HEK293 (cell line): ENCODE results near the gene TOR1A.

Source experiments
- CTCF ChIA-PET: fragments of 350-600 bp; formaldehyde crosslinking; extraction: SDS; loops from one replicate; lab custom pipeline; 2021; ENCODE audit warnings: antibody characterized with exemption; lab: Yijun Ruan, JAX
- POLR2A ChIA-PET: fragments of 300-600 bp; formaldehyde crosslinking; extraction: SDS; loops from one replicate; lab custom pipeline; 2020; ENCODE audit warnings: antibody characterized with exemption, inconsistent platforms; lab: Yijun Ruan, JAX
- H3K27ac ChIP-seq: fragments of 200-500 bp; sonication (Bioruptor generic); 2 replicates; pipeline ENCODE4 v1.5.1; 2014; ENCODE audit warnings: low read depth, low read length, control low read depth, inconsistent platforms; ENCODE audit errors: extremely low read depth
- H3K36me3 ChIP-seq, 2 experiments: fragments of 200-500 bp in 1 of 2; sonication (Bioruptor generic) in 1 of 2; 1 replicate in 1 of 2; 2 replicates in 1 of 2; pipeline ENCODE4 v1.5.1; 2014 to 2017; ENCODE audit warnings: inconsistent platforms in 2 of 2, low read length in 2 of 2; ENCODE audit not compliant: control insufficient read depth in 2 of 2, insufficient read depth in 1 of 2
- H3K4me1 ChIP-seq: fragments of 200-500 bp; sonication (Bioruptor generic); 2 replicates; pipeline ENCODE4 v1.5.1; 2014; ENCODE audit warnings: mild to moderate bottlenecking, low read length, inconsistent platforms; ENCODE audit not compliant: control insufficient read depth, insufficient read depth
- H3K4me3 ChIP-seq: 2 replicates; pipeline ENCODE4 v1.5.1; 2011; ENCODE audit warnings: low read depth, mild to moderate bottlenecking, control low read depth, low read length, moderate library complexity
- H3K9me3 ChIP-seq: fragments of 200-500 bp; sonication (Bioruptor generic); 2 replicates; pipeline ENCODE4 v1.5.1; 2014; ENCODE audit warnings: low read depth, low read length, inconsistent platforms; ENCODE audit not compliant: control insufficient read depth, insufficient read depth
- GLIS1 ChIP-seq: fragments of 450-650 bp; formaldehyde crosslinking; IDR thresholded peaks from 2 replicates; pipeline ENCODE4 v1.5.1; 2016; ENCODE audit warnings: missing biosample characterization, missing genetic modification characterization
- GLIS2 ChIP-seq: fragments of 450-650 bp; formaldehyde crosslinking; IDR thresholded peaks from 2 replicates; pipeline ENCODE4 v1.5.1; 2016; ENCODE audit warnings: missing biosample characterization, missing genetic modification characterization
- KLF7 ChIP-seq: fragments of 450-650 bp; formaldehyde crosslinking; IDR thresholded peaks from 2 replicates; pipeline ENCODE4 v1.5.1; 2016; ENCODE audit warnings: missing biosample characterization, missing genetic modification characterization, borderline replicate concordance
- KLF9 ChIP-seq: fragments of 450-650 bp; formaldehyde crosslinking; IDR thresholded peaks from 2 replicates; pipeline ENCODE4 v1.5.1; 2016; ENCODE audit warnings: missing biosample characterization, missing genetic modification characterization, low read depth
- OVOL3 ChIP-seq: fragments of 450-650 bp; formaldehyde crosslinking; IDR thresholded peaks from 2 replicates; pipeline ENCODE4 v1.5.1; 2016; ENCODE audit warnings: missing biosample characterization, missing genetic modification characterization
- PRDM1 ChIP-seq: fragments of 450-650 bp; formaldehyde crosslinking; IDR thresholded peaks from 2 replicates; pipeline ENCODE4; 2016; ENCODE audit warnings: missing biosample characterization, missing genetic modification characterization
- SALL2 ChIP-seq: fragments of 450-650 bp; formaldehyde crosslinking; IDR thresholded peaks from 2 replicates; pipeline ENCODE4 v1.5.0; 2017; ENCODE audit warnings: missing biosample characterization, mild to moderate bottlenecking, missing genetic modification characterization, borderline replicate concordance
- SP3 ChIP-seq: fragments of 450-650 bp; formaldehyde crosslinking; IDR thresholded peaks from 2 replicates; pipeline ENCODE4 v1.5.1; 2016; ENCODE audit warnings: missing biosample characterization, missing genetic modification characterization
- SP7 ChIP-seq: fragments of 450-650 bp; formaldehyde crosslinking; IDR thresholded peaks from 2 replicates; pipeline ENCODE4 v1.5.1; 2016; ENCODE audit warnings: missing biosample characterization, missing genetic modification characterization
- ZBTB48 ChIP-seq: fragments of 450-650 bp; formaldehyde crosslinking; IDR thresholded peaks from 2 replicates; pipeline ENCODE4 v1.5.1; 2016; ENCODE audit warnings: missing biosample characterization, missing genetic modification characterization
- ZFP69B ChIP-seq: fragments of 450-650 bp; formaldehyde crosslinking; IDR thresholded peaks from 2 replicates; pipeline ENCODE4 v1.5.1; 2016; ENCODE audit warnings: missing biosample characterization, missing genetic modification characterization
- ZNF114 ChIP-seq: fragments of 450-650 bp; formaldehyde crosslinking; IDR thresholded peaks from 2 replicates; pipeline ENCODE4 v1.5.0; 2017; ENCODE audit warnings: missing biosample characterization, missing genetic modification characterization
- ZNF140 ChIP-seq: fragments of 450-650 bp; formaldehyde crosslinking; IDR thresholded peaks from 2 replicates; pipeline ENCODE4 v1.5.1; 2016; ENCODE audit warnings: missing biosample characterization, missing genetic modification characterization
- ZNF311 ChIP-seq: fragments of 450-650 bp; formaldehyde crosslinking; IDR thresholded peaks from 2 replicates; pipeline ENCODE4 v1.5.1; 2017; ENCODE audit warnings: missing biosample characterization, missing genetic modification characterization, borderline replicate concordance
- ZNF341 ChIP-seq: fragments of 450-650 bp; formaldehyde crosslinking; IDR thresholded peaks from 2 replicates; pipeline ENCODE4; 2016; ENCODE audit warnings: low read depth, missing biosample characterization, missing genetic modification characterization
- ZNF354C ChIP-seq: fragments of 450-650 bp; formaldehyde crosslinking; IDR thresholded peaks from 2 replicates; pipeline ENCODE4 v1.5.1; 2016; ENCODE audit warnings: missing biosample characterization, missing genetic modification characterization, low read depth, borderline replicate concordance
- ZNF423 ChIP-seq: fragments of 450-650 bp; formaldehyde crosslinking; IDR thresholded peaks from 2 replicates; pipeline ENCODE4 v1.5.1; 2016; ENCODE audit warnings: missing biosample characterization, missing genetic modification characterization
- ZNF664 ChIP-seq: fragments of 450-650 bp; formaldehyde crosslinking; IDR thresholded peaks from 2 replicates; pipeline ENCODE4 v1.5.1; 2016; ENCODE audit warnings: missing biosample characterization, missing genetic modification characterization
- ZNF791 ChIP-seq: fragments of 450-650 bp; formaldehyde crosslinking; IDR thresholded peaks from 2 replicates; pipeline ENCODE4 v1.5.1; 2016; ENCODE audit warnings: missing biosample characterization, missing genetic modification characterization
- ZSCAN23 ChIP-seq: fragments of 450-650 bp; formaldehyde crosslinking; IDR thresholded peaks from 2 replicates; pipeline ENCODE4 v1.5.1; 2016; ENCODE audit warnings: missing biosample characterization, missing genetic modification characterization
- TF ChIP-seq, protein P1 (sequence below): fragments of 450-650 bp; formaldehyde crosslinking; IDR thresholded peaks from 2 replicates; pipeline ENCODE4 v1.5.1; 2016; ENCODE audit warnings: missing biosample characterization, missing genetic modification characterization
- TF ChIP-seq, protein P2 (sequence below): fragments of 450-650 bp; formaldehyde crosslinking; IDR thresholded peaks from 2 replicates; pipeline ENCODE4 v1.5.1; 2016; ENCODE audit warnings: missing biosample characterization, missing genetic modification characterization
- TF ChIP-seq, protein P3 (sequence below): fragments of 450-650 bp; formaldehyde crosslinking; IDR thresholded peaks from 2 replicates; pipeline ENCODE4 v1.5.1; 2016; ENCODE audit warnings: missing biosample characterization, missing genetic modification characterization, borderline replicate concordance
- TF ChIP-seq, protein P4 (sequence below): fragments of 450-650 bp; formaldehyde crosslinking; IDR thresholded peaks from 2 replicates; pipeline ENCODE4 v1.5.1; 2016; ENCODE audit warnings: missing biosample characterization, missing genetic modification characterization

The TOR1A gene

DNA sequence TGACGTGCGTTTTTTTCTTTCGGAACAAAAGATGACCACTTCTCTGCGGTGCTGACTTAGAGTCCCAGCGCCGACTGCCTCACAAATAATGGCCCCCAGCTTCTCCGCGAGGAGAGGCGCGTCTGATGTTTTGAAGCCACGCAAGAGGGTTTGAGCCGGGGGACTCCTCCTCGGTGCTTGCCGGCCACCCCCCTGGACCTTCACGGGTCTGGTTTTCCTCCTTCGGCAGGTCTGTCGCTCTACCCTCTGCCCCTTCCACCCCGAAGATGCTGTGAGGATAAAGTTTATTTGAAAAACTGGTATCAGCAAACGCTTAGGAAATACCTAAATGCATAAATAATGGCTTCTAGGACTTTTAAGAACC is 11.9 kb upstream of the TOR1A start:
- peaks cover 7 to 26% of the 10 kb centered on the region in 2 experiments for H3K36me3 ChIP-seq
- POLR2A ChIA-PET = interaction anchor here (0.5 to 3.5 kb wide), 4 partner anchors 12 to 48 kb away, joined by 3 to 36 read pairs (median 3); partner anchors contain the start of gene TOR1A
- peaks cover 4% of the 10 kb centered on the region; the same call in 1 of the 2 replicates for H3K4me1 ChIP-seq
- no peaks in the 10 kb centered on the region for H3K9me3 ChIP-seq
- H3K4me3 ChIP-seq = peak overlapping the region; percentile 63
- H3K27ac ChIP-seq = no peak overlapping the region; the same call in 1 of the 2 replicates
- CTCF ChIA-PET = interaction anchor here (0.8 to 1.3 kb wide), 2 partner anchors 50 to 272 kb away, joined by 3 to 4 read pairs; no protein-coding TSS in a partner anchor
- TF ChIP-seq ZSCAN23 (tag by site-specific recombination) (no peak), OVOL3 (no peak), SP3 (tag by site-specific recombination) (no peak), ZNF140 (tag by site-specific recombination) (no peak), ZNF791 (tag by site-specific recombination) (no peak), KLF7 (tag by site-specific recombination) (no peak), ZBTB48 (tag by site-specific recombination) (no peak), PRDM1 (tag by site-specific recombination) (no peak)

DNA sequence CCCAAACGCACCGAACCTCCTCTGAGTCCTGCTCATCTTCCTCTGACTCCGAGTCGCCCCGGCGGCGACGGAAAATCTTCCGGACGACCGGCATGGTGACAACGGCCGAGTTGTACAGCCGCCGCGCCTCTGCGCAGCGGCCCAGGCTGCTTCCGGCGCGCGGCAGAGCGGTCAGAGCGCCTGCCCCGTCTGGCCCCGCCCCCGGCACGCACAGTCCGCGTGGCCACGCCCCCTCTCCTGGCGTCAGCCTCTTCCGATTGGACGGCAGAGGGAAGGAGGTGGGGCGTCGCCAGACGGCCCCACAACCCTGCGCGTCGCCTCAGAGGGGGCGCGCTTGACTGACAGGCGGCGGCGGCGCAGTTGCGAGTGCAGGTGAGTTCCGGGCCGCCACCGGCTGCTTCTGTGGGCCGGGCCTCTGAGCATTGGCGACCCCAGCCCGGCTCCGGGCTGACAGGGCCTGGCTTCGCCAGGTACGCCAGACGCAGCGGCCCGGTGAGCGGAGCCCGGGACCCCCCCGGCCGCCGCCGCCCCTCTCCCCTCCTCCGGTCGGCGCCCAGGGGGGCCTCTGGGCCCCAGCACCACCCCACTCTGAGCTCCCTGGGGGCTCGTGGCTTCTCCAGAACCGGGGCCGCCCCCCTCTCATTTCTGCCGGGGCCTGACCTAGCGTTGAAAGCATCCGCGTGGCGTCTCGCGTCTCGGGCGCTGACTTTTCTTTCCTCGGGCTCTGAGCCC is 11.4 kb upstream of the TOR1A start, which contains the start of the genes C9orf78 and USP20:
Gene C9orf78, minus strand, starts transcription at position 148 of the 732 bp plus-strand sequence. Its CDS starts 54 bp downstream, at position 94.
Gene USP20, plus strand, starts transcription at position 331 of the 732 bp plus-strand sequence. CDS start 17,098 bp downstream, outside the sequence.
- POLR2A ChIA-PET = interaction anchor here (0.5 to 3.5 kb wide), 15 partner anchors 12 to 315 kb away, joined by 3 to 36 read pairs (median 3); partner anchors contain the start of genes FNBP1, NTMT1, TOR1A and TOR1B
- H3K36me3 ChIP-seq = peaks cover 12 to 32% of the 10 kb centered on the region in 2 experiments
- TF ChIP-seq ZNF423 = peak; percentile 71; the same call in 1 of the 2 replicates
- TF ChIP-seq SP7 (tag by site-specific recombination) = peak; percentile 71; the same call in 1 of the 2 replicates
- peak; percentile 98 for TF ChIP-seq GLIS1 (tag by site-specific recombination)
- TF ChIP-seq, protein P1, sequence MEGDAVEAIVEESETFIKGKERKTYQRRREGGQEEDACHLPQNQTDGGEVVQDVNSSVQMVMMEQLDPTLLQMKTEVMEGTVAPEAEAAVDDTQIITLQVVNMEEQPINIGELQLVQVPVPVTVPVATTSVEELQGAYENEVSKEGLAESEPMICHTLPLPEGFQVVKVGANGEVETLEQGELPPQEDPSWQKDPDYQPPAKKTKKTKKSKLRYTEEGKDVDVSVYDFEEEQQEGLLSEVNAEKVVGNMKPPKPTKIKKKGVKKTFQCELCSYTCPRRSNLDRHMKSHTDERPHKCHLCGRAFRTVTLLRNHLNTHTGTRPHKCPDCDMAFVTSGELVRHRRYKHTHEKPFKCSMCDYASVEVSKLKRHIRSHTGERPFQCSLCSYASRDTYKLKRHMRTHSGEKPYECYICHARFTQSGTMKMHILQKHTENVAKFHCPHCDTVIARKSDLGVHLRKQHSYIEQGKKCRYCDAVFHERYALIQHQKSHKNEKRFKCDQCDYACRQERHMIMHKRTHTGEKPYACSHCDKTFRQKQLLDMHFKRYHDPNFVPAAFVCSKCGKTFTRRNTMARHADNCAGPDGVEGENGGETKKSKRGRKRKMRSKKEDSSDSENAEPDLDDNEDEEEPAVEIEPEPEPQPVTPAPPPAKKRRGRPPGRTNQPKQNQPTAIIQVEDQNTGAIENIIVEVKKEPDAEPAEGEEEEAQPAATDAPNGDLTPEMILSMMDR (tag by site-specific recombination) = peak; percentile 35; the same call in 1 of the 2 replicates
- TF ChIP-seq ZFP69B (tag by site-specific recombination) = peak; percentile 80
- TF ChIP-seq, protein P2, sequence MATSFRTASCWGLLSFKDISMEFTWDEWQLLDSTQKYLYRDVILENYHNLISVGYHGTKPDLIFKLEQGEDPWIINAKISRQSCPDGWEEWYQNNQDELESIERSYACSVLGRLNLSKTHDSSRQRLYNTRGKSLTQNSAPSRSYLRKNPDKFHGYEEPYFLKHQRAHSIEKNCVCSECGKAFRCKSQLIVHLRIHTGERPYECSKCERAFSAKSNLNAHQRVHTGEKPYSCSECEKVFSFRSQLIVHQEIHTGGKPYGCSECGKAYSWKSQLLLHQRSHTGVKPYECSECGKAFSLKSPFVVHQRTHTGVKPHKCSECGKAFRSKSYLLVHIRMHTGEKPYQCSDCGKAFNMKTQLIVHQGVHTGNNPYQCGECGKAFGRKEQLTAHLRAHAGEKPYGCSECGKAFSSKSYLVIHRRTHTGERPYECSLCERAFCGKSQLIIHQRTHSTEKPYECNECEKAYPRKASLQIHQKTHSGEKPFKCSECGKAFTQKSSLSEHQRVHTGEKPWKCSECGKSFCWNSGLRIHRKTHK (tag by site-specific recombination) = no peak
- TF ChIP-seq, protein P3, sequence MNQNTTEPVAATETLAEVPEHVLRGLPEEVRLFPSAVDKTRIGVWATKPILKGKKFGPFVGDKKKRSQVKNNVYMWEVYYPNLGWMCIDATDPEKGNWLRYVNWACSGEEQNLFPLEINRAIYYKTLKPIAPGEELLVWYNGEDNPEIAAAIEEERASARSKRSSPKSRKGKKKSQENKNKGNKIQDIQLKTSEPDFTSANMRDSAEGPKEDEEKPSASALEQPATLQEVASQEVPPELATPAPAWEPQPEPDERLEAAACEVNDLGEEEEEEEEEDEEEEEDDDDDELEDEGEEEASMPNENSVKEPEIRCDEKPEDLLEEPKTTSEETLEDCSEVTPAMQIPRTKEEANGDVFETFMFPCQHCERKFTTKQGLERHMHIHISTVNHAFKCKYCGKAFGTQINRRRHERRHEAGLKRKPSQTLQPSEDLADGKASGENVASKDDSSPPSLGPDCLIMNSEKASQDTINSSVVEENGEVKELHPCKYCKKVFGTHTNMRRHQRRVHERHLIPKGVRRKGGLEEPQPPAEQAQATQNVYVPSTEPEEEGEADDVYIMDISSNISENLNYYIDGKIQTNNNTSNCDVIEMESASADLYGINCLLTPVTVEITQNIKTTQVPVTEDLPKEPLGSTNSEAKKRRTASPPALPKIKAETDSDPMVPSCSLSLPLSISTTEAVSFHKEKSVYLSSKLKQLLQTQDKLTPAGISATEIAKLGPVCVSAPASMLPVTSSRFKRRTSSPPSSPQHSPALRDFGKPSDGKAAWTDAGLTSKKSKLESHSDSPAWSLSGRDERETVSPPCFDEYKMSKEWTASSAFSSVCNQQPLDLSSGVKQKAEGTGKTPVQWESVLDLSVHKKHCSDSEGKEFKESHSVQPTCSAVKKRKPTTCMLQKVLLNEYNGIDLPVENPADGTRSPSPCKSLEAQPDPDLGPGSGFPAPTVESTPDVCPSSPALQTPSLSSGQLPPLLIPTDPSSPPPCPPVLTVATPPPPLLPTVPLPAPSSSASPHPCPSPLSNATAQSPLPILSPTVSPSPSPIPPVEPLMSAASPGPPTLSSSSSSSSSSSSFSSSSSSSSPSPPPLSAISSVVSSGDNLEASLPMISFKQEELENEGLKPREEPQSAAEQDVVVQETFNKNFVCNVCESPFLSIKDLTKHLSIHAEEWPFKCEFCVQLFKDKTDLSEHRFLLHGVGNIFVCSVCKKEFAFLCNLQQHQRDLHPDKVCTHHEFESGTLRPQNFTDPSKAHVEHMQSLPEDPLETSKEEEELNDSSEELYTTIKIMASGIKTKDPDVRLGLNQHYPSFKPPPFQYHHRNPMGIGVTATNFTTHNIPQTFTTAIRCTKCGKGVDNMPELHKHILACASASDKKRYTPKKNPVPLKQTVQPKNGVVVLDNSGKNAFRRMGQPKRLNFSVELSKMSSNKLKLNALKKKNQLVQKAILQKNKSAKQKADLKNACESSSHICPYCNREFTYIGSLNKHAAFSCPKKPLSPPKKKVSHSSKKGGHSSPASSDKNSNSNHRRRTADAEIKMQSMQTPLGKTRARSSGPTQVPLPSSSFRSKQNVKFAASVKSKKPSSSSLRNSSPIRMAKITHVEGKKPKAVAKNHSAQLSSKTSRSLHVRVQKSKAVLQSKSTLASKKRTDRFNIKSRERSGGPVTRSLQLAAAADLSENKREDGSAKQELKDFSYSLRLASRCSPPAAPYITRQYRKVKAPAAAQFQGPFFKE (tag by site-specific recombination) = no peak
- TF ChIP-seq ZNF341 (tag by site-specific recombination) = peak; percentile 22
- TF ChIP-seq ZNF311 (tag by site-specific recombination) = no peak
- no peak for TF ChIP-seq SALL2 (tag by site-specific recombination)
- TF ChIP-seq, protein P4, sequence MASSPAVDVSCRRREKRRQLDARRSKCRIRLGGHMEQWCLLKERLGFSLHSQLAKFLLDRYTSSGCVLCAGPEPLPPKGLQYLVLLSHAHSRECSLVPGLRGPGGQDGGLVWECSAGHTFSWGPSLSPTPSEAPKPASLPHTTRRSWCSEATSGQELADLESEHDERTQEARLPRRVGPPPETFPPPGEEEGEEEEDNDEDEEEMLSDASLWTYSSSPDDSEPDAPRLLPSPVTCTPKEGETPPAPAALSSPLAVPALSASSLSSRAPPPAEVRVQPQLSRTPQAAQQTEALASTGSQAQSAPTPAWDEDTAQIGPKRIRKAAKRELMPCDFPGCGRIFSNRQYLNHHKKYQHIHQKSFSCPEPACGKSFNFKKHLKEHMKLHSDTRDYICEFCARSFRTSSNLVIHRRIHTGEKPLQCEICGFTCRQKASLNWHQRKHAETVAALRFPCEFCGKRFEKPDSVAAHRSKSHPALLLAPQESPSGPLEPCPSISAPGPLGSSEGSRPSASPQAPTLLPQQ (tag by site-specific recombination) = peak; percentile 92
- TF ChIP-seq KLF9 (tag by site-specific recombination) = peak; percentile 65
- TF ChIP-seq ZNF114 (tag by site-specific recombination) = no peak
- TF ChIP-seq ZNF664 (tag by site-specific recombination) = no peak
- peak; percentile 96 for TF ChIP-seq GLIS2
- TF ChIP-seq ZNF354C (tag by site-specific recombination) = no peak

More for the DNA sequence above, 11.4 kb upstream of the TOR1A start, which contains the start of the genes C9orf78 and USP20:
- Histone ChIP-seq H3K4me1 (peaks cover 4% of the 10 kb centered on the region; the same call in 1 of the 2 replicates), H3K4me3 (peak within 1 kb of the TSS; percentile 63), H3K9me3 (no peaks in the 10 kb centered on the region), H3K27ac (peak within 1 kb of the TSS; percentile 4; the same call in 1 of the 2 replicates)
- CTCF ChIA-PET = interaction anchor here (0.8 to 1.3 kb wide), 3 partner anchors 18 to 272 kb away, joined by 3 to 4 read pairs (median 3); no protein-coding TSS in a partner anchor
